ENCODE data around the gene SRP19. TPM values are rescaled to one million over a fixed set of nuclear protein-coding genes. Genes with fewer than 3 reads are reported as not detected.

Gene SRP19
- total RNA-seq, 4 donors from 2014 or later = 37.1 to 154 (median 49.7) TPM

GRCh38 chr5:112823656-112824055 is 37.4 kb upstream of the SRP19 start:
- no peak overlapping the region for H3K4me3 ChIP-seq
- no peaks in the 10 kb centered on the region for H3K9me3 ChIP-seq
- no peak overlapping the region for H3K27ac ChIP-seq
- no peaks in the 10 kb centered on the region for H3K27me3 ChIP-seq
- DNase-seq = no peak
- intact Hi-C loops (cut with DNase I; ENCODE audit: low total_unique reads) = no loop called here
- no peaks in the 10 kb centered on the region for H3K4me1 ChIP-seq
- no peaks in the 10 kb centered on the region for H3K36me3 ChIP-seq
- no peak for TF ChIP-seq POLR2A (IDR thresholded peaks at IDR 0.05)

GRCh38 chr5:112824197-112824596 is 36.9 kb upstream of the SRP19 start:
- intact Hi-C loops (cut with DNase I; ENCODE audit: low total_unique reads) = no loop called here
- no peak for DNase-seq
- TF ChIP-seq, protein P1, sequence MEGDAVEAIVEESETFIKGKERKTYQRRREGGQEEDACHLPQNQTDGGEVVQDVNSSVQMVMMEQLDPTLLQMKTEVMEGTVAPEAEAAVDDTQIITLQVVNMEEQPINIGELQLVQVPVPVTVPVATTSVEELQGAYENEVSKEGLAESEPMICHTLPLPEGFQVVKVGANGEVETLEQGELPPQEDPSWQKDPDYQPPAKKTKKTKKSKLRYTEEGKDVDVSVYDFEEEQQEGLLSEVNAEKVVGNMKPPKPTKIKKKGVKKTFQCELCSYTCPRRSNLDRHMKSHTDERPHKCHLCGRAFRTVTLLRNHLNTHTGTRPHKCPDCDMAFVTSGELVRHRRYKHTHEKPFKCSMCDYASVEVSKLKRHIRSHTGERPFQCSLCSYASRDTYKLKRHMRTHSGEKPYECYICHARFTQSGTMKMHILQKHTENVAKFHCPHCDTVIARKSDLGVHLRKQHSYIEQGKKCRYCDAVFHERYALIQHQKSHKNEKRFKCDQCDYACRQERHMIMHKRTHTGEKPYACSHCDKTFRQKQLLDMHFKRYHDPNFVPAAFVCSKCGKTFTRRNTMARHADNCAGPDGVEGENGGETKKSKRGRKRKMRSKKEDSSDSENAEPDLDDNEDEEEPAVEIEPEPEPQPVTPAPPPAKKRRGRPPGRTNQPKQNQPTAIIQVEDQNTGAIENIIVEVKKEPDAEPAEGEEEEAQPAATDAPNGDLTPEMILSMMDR (IDR thresholded peaks at IDR 0.05) = no peak
- no peak for TF ChIP-seq POLR2A (IDR thresholded peaks at IDR 0.05)
- Histone ChIP-seq H3K36me3 (no peaks in the 10 kb centered on the region), H3K4me3 (no peak overlapping the region), H3K9me3 (no peaks in the 10 kb centered on the region), H3K27me3 (no peaks in the 10 kb centered on the region), H3K4me1 (no peaks in the 10 kb centered on the region), H3K27ac (no peak overlapping the region)

DNA sequence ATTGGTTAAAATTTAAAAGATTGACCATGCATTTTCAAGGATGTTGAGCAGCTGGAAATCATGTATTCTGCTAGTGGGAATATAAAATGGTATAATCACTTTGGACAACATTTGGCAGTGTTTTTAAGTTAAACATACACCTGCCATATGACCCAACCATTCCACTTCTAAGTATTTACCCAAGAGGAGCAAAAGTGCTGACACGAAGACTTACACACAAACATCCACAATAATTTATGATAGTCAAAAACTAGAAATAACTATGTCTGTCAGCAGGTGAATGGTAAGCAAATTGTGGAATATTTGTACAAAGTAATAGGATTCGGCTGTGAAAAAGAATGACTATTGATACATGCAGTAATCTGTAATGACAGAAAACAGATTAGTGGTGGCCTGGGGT is 30.7 kb upstream of the SRP19 start:
- DNase-seq = no peak
- Histone ChIP-seq H3K27me3 (no peaks in the 10 kb centered on the region), H3K4me1 (no peaks in the 10 kb centered on the region), H3K27ac (no peak overlapping the region), H3K4me3 (no peak overlapping the region), H3K36me3 (no peaks in the 10 kb centered on the region), H3K9me3 (no peaks in the 10 kb centered on the region)
- TF ChIP-seq, protein P1 (IDR thresholded peaks at IDR 0.05) = no peak
- TF ChIP-seq POLR2A (IDR thresholded peaks at IDR 0.05) = no peak
- intact Hi-C loops (cut with DNase I; ENCODE audit: low total_unique reads) = no loop called here

- intact Hi-C loops (cut with DNase I; ENCODE audit: low total_unique reads) = no loop called here
Measured at GRCh38 chr5:112833971-112834370, 27.1 kb upstream of the SRP19 start.

GRCh38 chr5:112844489-112844888 is 16.6 kb upstream of the SRP19 start:
- no peaks in the 10 kb centered on the region for H3K36me3 ChIP-seq
- intact Hi-C loops (cut with DNase I; ENCODE audit: low total_unique reads) = no loop called here
- no peaks in the 10 kb centered on the region for H3K27me3 ChIP-seq
- no peak overlapping the region for H3K4me3 ChIP-seq
- no peaks in the 10 kb centered on the region for H3K9me3 ChIP-seq
- DNase-seq = no peak
- H3K27ac ChIP-seq = no peak overlapping the region
- no peaks in the 10 kb centered on the region for H3K4me1 ChIP-seq
- TF ChIP-seq, protein P1 (IDR thresholded peaks at IDR 0.05) = no peak
- no peak for TF ChIP-seq POLR2A (IDR thresholded peaks at IDR 0.05)

More at GRCh38 chr5:112833971-112834370, 27.1 kb upstream of the SRP19 start:
- DNase-seq = no peak
- no peaks in the 10 kb centered on the region for H3K27me3 ChIP-seq
- H3K4me3 ChIP-seq = no peak overlapping the region
- TF ChIP-seq, protein P1 (IDR thresholded peaks at IDR 0.05) = no peak
- no peak for TF ChIP-seq POLR2A (IDR thresholded peaks at IDR 0.05)
- no peaks in the 10 kb centered on the region for H3K4me1 ChIP-seq
- no peak overlapping the region for H3K27ac ChIP-seq
- H3K9me3 ChIP-seq = no peaks in the 10 kb centered on the region
- no peaks in the 10 kb centered on the region for H3K36me3 ChIP-seq

DNA sequence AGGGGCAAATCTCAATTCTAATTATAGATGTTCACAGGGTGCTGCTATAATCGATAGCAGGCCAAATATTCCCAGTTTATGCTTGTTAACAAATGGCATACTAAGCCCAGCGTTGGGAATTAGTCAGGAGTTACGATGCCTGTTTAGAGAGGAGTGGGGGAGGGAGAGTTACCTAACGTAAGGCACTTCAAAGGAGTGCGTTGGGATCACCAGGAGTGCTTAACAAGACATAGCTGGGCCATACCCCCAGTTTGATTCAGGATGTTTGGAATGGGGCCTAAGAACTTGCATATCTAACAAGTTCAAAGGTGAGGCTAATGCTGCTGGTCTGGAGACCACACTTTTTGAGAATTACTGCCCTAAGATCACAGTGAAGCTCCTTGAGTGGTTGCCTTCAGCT is 14.5 kb upstream of the SRP19 start:
- no peak overlapping the region for H3K27ac ChIP-seq
- no peak overlapping the region for H3K4me3 ChIP-seq
- H3K27me3 ChIP-seq = no peaks in the 10 kb centered on the region
- H3K36me3 ChIP-seq = no peaks in the 10 kb centered on the region
- no peak for DNase-seq
- H3K4me1 ChIP-seq = no peaks in the 10 kb centered on the region
- no peaks in the 10 kb centered on the region for H3K9me3 ChIP-seq
- intact Hi-C loops (cut with DNase I; ENCODE audit: low total_unique reads) = no loop called here
- TF ChIP-seq, protein P1 (IDR thresholded peaks at IDR 0.05) = no peak
- TF ChIP-seq POLR2A (IDR thresholded peaks at IDR 0.05) = no peak

Measured in uterus (tissue), 4 donors.